Femur (tissue), 1 donor: ENCODE results near the gene TEDC1.

Experiments used
- DNase-seq: peaks from one replicate; pipeline ENCODE4 v3.0.0-alpha.2; 2017

The TEDC1 gene

DNA sequence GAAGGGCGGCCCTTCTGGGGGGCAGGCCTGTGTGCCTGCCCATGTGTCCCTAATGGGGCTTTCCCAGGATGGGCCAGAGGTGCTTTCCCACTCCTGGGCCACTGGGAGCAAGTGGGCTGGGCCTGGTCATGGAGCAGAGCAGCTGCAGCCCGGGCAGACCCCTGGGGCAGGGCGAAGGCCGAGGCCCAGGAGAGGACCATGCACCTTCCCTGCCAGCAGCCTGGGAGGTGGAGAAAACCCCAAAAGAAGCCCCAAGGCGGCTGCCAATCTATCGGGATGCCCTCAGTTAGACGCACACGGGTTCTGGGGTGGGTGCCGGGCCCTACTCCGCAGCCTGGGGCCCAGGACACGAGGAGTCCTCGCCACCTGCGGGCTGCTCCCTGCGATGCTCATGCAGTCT is 32.5 kb upstream of the TEDC1 start:
- no peak for DNase-seq

DNA sequence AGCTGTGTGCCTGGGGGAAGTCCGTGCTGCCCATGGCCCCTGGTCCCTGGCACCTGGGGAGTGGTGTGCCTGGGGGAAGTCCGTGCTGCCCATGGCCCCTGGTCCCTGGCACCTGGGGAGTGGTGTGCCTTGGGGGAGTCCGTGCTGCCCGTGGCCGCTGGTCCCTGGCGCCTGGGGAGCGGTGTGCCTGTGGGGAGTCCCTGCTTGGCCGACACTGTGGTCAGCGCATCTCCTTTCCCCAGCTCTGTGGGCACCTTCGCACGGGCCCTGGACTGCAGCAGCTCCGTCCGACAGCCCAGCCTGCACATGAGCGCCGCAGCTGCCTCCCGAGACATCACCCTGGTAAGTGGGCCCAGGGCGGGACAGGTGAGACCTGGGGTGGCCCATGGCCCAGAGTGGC is 30.9 kb upstream of the TEDC1 start:
- no peak for DNase-seq

DNA sequence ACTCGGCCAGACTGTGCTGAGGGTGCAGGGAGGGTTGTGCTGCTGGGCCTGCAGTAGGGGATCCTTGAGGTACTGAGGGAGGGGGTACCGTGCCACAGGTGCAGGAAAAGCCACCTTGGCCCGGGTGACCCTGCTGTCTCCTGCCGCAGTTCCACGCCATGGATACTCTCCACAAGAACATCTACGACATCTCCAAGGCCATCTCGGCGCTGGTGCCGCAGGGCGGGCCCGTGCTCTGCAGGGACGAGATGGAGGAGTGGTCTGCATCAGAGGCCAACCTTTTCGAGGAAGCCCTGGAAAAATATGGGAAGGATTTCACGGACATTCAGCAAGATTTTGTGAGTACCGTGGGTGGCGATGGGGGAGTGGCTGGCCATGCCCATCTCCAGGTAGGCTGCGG is 30.4 kb upstream of the TEDC1 start:
- no peak for DNase-seq

DNA sequence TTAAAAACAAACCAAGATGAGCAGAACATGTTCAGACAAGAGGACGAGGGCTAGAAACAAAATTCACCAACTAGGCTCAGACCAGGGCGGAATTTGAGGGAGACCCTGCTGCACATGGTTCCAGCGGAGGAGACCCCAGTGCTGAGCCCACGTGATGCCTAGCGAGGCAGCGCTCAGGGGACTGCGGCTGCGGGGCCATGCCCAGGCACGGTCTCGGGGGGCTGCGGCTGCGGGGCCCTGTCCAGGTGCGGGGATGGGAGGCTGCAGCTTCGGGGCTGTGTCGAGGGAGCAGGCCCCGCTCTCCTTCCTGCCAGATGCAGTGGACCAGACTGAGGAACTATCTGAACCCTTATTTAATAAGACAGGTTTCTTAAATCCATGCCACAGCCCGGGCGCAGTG is 29.1 kb upstream of the TEDC1 start:
- no peak for DNase-seq

DNA sequence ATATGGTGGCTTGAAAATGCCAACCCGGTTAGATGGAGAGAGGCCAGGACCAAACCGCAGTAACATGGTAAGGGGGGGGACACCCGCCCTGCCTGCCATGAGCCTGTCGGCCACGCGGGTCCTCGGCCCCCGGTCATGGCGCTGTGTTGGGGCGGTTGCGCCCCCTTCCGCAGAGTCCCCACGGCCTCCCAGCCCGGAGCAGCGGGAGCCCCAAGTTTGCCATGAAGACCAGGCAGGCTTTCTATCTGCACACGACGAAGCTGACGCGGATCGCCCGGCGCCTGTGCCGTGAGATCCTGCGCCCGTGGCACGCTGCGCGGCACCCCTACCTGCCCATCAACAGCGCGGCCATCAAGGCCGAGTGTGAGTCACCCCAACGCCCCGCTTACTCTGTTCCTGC is 26.5 kb upstream of the TEDC1 start:
- no peak for DNase-seq

DNA sequence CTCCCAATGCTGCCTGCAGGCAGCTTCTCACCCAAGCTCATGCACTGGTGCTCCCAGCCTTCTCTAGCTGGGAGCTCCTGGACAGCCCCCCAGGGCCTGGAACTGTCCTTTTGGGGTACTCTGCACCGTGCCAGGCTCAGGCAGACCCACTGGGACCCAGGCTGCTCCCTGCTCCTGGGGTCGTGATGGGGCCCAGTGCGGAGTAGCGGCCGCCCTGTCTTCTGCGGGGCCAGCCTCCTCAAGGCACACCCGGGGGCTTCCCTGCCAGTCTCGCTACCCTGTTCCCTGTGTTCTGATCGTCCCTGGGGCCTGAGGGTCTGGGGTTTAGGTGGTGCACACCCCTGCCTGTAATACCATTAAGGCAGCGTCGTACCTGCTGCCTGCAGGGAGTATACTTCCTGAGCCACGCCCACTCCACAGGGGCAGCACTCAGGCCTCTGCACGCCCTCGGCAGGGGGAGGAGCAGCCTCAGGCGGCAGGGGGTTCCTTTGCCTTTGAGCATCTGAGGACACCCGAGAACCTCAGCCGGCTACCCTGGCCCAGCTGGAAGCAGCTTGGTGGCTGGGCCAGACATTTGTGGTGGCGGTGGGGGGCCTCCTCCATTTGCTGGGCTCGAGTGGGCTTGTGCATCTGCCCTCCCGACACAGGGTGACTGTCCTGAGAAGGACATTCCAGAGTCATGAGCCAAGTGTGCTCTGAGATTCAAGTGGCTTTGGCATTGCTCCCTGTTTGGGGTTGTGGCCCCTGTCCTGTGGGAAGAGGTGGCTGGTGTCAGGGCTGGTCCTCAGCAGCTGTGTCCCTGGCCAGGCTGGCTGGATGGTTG is 25.6 kb upstream of the TEDC1 start:
- DNase-seq = peak; percentile 74

DNA sequence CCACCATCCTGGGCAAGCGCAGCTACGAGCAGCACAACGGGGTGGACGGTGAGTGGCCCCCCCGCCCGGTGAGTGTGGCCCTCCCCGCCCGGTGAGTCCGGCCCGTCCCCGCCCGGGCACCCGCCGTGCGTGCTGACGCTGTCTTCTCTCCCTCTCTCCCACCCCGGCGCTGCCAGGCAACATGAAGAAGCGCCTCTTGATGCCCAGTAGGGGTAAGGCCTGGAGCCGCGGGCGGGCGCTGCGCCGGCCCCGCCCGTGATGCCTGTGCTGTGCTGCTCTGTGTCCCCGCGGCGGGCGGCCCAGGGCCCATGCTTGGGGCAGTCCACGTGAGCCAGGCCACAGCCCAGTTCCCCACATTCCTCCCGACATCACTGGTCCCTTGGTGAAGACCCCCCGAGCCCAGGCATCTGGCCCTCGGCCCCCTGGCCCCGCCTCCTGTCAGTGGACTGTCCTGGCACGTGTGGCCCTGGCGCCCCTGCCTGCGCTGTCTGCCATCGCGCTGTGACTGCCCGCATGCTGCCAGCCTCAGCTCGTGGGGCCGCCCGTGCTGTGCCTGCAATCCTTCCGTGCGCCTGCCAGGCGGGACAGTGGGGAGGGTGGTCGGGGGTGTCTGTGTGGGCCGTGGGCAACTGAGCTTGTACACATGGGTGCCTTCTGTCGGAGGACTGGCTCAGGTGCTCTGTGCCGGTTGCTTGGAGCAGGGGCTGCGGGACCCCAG is 24.4 kb upstream of the TEDC1 start:
- no peak for DNase-seq

DNA sequence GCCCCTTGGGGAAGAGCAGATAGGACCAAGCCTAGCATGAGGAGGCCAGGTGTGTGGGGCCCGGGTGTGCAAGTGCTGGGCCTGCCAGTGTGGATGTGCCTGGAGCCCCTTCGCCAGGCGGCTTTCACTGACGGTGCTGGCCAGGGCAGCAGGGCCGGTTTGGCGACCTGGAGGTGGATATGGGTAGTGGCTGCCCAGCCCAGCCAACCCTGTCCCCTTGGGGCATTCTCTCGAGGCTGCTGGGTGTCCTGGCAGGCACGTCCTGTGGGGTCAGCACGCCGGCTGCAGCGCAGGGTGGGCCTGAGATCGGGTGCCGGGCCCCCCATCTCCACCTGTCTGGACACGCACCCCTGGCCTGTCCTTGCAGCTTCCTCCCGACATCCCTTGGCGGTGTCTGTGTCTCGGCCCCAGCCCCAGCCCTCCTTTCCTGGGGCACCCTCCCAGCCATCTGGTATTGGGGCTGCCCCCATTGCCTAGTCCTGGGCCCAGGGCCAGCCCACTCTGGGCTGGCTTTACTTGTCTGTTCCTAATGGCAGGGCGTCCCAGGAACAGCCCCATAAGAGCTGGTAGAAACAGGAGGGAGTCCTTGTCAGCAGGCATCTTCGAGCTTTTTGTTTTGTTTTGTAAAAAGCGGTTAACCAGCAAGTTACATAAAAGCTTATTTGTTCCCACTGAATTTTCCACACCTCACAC is 23.7 kb upstream of the TEDC1 start:
- no peak for DNase-seq

DNA sequence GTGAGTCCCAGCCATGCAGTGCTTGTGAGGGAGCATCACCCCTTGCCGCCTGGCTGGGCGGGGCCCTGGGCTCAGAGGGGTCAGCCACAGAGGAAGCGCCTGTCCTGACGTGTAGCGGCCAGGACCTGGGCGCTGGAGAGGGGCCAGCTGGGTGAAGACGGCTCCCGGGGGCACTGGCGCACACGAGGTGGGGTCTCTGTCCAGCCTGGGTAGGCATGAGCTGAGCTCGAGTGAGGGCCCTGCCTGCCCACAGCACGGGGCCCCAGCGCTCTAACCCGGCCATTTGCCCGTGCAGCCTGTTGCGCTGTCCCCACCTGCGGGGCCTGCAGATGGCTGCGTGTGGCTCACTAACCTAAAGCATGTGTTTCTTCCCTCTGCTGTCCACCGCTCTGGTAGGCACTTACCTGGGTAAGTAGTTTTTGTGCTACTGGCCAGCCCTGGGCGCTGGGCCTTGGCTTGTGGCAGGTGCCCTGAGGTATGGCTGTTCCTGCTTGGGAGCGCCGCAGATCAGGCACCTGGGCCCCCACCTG is 23.0 kb upstream of the TEDC1 start:
- no peak for DNase-seq

DNA sequence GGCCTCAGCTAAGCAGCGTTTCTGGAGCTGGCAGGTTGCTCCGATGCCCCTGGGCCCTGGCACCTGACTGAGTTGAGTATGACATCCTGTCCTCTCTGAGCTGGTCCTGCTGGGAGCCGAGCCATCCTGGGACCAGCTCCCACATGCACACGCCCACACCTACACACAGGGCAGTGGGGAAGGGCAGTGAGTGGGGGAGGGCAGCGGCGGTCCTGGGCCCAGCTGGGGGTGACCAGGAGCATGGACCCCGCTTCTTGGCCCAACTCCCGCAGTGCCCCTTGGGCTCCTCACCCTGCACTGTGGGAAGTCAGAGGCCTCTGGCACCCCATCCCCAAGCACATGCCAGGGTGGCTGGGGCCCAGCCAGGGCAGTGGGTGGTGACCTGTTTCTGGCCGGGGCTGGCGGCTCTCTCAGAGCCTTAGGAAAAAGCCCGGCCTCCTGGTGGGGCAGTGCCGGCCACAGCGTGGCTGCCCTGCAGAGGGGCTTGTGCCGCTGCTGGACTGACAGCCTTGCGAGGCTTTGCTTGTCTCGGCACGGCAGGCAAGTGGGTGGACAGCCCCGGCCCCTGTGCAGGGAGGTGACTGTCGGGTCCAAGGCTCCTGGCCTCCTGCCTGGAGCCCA is 22.3 kb upstream of the TEDC1 start:
- DNase-seq = peak; percentile 50

DNA sequence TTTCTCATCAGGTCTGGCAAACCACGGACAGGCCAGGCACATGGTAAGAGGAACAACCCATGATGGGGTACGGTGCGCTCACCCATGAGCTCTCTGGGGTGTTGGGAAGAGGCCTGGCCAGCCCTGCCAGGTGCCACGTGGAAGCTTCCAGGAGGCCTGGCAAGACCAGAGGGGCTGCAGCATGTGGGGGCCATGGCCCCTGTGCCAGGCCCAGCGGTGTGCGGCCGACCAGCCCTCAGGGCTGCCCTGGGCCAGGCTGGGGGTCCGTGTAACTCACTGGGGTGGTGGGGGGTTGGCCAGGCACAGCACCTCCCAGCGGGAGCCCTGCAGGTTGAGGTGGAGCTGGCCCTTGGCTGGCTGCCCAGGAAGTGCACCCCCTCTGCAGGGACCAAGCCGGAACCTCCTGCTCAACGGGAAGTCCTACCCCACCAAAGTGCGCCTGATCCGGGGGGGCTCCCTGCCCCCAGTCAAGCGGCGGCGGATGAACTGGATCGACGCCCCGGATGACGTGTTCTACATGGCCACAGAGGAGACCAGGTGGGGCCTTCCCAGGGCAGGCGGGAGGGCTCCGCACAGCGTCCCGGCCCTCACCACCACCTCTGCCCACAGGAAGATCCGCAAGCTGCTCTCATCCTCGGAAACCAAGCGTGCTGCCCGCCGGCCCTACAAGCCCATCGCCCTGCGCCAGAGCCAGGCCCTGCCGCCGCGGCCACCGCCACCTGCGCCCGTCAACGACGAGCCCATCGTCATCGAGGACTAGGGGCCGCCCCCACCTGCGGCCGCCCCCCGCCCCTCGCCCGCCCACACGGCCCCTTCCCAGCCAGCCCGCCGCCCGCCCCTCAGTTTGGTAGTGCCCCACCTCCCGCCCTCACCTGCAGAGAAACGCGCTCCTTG is 21.3 kb upstream of the TEDC1 start:
- DNase-seq = peak; percentile 43

DNA sequence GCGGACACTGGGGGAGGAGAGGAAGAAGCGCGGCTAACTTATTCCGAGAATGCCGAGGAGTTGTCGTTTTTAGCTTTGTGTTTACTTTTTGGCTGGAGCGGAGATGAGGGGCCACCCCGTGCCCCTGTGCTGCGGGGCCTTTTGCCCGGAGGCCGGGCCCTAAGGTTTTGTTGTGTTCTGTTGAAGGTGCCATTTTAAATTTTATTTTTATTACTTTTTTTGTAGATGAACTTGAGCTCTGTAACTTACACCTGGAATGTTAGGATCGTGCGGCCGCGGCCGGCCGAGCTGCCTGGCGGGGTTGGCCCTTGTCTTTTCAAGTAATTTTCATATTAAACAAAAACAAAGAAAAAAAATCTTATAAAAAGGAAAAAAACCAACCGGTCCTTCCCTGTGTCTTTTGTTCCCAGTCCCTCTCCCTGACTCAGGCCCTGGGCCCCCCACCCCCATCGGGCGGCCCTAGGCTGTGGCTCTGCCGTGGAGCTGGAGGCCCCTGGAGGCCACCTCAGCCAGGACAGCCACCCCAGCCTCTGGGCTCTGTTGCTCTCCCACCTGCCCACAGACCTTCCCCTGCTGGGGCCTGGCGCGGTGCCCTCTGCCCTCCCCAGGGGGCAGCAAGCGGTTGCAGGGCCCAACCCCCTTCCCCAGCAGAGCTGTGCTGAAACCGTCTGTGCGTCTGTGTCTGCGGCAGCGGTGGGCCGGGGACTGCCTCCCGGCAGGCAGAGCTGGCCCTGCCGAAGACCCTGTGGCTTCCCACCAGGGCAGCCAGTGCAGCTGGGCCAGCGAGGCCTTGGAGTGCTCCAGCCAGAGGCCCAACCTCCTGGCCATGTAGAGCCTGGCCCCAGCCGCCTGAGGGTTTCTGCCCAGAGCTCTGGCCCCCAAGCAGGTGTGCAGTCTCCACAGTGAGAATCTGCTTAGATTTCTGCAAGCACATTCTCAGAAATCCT is 20.4 kb upstream of the TEDC1 start:
- DNase-seq = peak; percentile 45

DNA sequence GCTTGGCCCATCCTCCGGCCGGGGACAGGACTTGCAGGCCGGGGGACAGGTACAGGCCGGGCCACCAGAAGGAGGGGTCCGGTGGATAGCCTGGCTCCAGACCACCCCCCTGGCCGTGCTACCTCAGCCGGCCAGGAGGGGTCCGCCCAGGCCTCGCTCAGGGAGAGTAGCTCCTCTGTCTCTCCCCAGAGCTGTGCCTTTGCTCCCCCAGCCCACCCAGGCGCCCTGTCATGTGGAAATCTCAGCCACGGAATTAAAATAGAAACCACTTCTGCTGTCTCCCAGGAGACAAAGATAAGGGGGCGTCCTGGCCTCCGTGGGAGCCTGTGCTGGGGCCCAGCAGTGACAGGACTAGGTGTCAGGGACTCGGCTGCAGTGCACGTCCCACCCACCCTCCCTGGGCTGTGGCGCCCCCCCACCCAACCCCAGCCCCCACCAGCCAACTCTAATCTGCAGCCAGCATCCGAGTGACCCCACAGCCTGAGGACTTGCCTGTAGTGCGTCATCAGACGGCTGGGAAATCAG is 19.7 kb upstream of the TEDC1 start:
- no peak for DNase-seq

DNA sequence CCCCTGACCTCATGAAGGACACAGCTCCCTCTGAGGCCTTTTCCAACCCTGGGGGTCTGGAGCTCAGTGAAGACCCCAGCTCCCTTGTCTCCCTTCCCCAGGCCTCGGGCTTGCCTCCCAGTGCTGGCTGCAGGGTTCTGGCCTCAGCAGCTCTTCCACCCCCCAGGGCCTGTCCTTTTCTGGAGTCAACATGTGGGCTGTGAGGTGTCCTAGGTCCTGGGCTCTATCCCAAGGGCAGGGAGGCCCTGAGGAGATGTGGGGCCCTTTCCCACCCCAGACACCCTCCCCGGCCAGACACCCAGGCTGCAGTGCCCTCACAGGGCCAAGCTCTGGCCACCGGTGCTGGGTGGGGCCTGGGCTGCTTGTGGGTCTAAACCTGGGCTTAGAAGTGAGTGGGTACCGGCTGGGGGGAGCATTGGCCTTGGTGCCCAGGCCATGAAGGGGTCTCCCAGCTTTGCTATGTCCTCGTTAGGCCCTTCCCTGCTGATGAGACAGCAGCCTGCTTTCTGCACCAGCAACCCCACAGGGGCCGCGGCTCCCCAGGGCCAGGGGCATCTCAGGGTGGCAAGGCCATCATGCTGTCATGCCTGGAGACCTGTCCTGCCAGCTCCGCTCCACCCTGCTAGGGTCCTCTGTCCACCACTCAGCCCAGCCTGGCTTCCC is 19.1 kb upstream of the TEDC1 start:
- no peak for DNase-seq

DNA sequence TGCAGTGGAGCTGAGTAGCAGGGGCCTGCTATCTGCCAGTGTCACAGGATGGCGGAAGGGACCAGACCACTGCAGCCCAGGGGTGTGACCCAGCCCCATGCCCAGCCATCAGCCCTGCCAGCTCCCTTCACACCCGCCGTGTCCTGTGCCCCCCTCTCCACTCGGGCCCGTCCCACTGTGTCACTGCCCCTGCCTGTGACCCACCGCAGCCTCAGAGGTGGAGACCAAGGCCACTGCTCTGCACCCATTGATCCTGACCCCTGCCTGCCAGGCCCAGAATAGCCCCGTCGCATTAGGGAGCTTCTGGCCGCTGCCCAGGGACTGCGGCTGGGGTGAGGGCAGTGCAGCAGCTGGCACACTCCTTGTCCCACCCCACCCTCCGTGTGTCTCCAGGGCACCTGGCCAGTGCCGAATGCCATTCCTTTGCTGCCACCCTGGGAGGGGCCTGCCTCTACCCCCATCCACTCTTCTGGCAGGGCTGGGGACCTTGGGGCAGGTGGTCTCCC is 18.5 kb upstream of the TEDC1 start:
- DNase-seq = peak; percentile 76

DNA sequence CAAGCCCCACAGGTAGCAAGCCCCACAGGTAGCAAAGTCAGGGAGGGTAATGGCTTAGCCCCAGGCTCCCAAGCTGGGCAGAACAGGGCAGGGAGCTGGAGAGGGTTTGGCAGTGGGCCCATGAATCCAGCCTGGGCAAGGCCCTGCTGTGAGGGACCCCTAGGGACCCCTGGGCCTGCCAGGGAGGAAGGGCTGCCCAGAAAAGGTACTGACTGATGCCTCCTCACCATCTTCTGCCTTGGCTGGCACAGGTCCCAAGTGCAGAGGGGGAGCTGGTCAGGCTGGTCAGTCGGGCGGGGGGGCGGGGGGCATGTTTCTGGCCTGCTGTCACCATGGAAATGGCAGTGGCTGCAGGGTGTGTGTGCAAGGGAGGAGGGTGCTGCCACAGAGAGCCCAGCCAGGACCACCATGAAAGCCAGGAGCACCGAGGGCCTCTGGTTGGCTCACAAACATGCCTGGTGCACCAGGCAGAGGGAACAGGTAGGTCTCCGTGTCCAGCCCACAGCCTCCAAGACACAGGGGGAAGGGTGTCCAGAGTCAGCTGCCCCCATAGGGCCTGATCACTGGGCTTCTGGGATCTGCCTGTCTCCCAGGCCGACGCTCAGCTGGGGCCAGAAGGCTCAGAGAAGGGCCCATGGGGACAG is 17.9 kb upstream of the TEDC1 start:
- peak; percentile 74 for DNase-seq

DNA sequence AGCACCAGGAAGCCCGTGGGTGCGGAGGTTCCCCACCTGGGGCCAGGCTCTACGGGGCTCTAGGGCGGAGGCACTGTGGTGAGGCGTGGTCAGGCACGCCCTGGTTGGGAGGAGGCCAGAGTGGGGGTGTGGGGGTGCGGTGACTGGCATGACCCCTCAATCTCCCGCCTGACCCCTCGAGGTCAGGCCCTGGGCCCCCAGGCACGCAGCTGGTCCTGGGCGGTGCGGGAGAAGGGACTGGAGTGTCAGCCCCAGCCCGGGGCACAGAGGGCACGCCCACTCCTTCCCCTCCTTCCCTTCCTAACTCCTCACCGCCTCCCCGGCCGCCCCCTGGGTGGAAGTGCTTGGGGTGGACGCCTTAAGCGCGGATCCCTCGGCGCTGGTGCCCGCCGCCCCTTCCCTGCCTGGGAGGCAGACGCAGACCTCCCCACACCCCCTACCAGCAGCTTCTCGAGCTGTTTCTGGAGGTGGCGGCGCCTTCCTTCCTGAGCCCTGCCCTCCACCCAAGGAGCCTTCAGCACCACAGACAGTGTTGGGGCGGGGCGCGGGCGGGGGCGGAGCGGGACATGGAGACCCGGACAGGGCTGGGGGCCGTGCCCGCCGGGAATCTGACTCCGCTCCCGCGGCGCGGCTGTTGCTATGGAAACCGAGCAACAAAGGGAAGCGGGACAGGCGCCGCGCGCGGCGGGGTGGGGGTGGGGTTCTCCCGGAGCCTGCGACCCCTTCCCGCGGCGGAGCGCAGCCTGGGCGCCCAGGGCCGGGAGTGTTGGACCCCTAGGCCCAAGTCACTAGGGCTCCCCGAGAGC is 17.2 kb upstream of the TEDC1 start:
- DNase-seq = peak; percentile 95
